IPS-15b (cell line): ENCODE data around the gene TUBG2.

Source experiments
- H3K27me3 ChIP-seq: one replicate; pipeline ENCODE4 v1.6.1; 2013; ENCODE audit warnings: low read length; ENCODE audit not compliant: control insufficient read depth, insufficient read depth
- H3K36me3 ChIP-seq: one replicate; pipeline ENCODE4 v1.6.1; 2013; ENCODE audit warnings: low read length; ENCODE audit not compliant: control insufficient read depth, insufficient read depth
- H3K4me1 ChIP-seq: one replicate; pipeline ENCODE4 v1.6.1; 2013; ENCODE audit warnings: mild to moderate bottlenecking, low read length; ENCODE audit not compliant: control insufficient read depth, insufficient read depth
- H3K4me3 ChIP-seq: one replicate; pipeline ENCODE4 v1.5.1; 2013; ENCODE audit warnings: low read depth, low read length
- H3K9ac ChIP-seq: one replicate; pipeline ENCODE4 v1.6.1; 2013; ENCODE audit warnings: low read depth, mild to moderate bottlenecking, low read length
- H3K9me3 ChIP-seq: one replicate; pipeline ENCODE4 v1.6.1; 2013; ENCODE audit warnings: mild to moderate bottlenecking, low read length; ENCODE audit not compliant: control insufficient read depth, insufficient read depth

Gene TUBG2

DNA sequence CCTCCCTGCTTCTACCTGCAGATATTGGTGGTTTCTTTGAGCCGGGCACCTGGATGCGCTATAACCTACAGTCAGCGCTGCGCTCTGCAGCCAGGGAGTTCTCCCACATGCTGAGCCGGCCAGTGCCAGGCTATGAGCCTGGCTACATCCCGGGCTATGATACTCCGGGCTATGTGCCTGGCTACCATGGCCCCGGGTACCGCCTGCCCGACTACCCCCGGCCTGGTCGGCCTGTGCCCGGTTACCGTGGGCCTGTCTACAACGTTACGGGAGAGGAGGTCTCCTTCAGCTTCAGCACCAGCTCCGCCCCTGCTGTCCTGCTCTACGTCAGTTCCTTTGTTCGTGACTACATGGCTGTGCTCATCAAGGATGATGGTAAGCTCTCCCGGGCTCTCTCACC lies 36.4 kb downstream of the TUBG2 start:
- H3K9ac ChIP-seq = no peak overlapping the region
- H3K9me3 ChIP-seq = no peaks in the 10 kb centered on the region
- H3K4me3 ChIP-seq = no peak overlapping the region
- peaks cover 5% of the 10 kb centered on the region for H3K4me1 ChIP-seq
- H3K27me3 ChIP-seq = no peaks in the 10 kb centered on the region
- peaks cover 3% of the 10 kb centered on the region for H3K36me3 ChIP-seq

DNA sequence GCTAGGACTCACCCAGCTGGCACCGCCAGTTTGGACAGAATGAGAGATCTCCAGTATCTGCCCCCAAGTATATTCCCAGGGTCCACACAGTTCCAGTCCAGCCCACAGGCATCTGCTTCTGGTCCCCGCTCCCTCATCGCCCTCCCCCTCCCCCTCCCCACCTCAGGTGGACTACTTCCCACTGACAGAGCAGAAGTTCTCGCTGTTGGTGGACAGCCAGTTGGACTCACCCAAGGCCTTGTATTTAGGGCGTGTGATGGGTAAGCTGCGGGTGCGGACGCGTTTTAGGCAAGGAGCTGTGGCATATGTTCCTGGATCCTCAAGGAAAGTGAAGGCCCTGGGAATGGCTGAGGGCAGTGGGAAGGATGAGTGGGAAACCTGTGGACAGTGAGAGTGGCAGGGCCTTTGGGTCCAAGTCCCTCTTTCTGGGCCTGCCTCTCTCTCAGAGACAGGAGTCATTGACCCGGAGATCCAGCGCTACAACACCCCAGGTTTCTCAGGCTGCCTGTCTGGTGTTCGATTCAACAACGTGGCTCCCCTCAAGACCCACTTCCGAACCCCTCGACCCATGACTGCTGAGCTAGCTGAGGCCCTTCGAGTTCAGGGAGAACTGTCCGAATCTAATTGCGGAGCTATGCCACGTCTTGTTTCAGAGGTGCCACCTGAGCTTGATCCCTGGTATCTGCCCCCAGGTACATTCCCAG lies 38.2 kb downstream of the TUBG2 start:
- H3K4me1 ChIP-seq = peaks cover 5% of the 10 kb centered on the region
- no peak overlapping the region for H3K9ac ChIP-seq
- peaks cover 7% of the 10 kb centered on the region for H3K36me3 ChIP-seq
- H3K27me3 ChIP-seq = no peaks in the 10 kb centered on the region
- no peak overlapping the region for H3K4me3 ChIP-seq
- no peaks in the 10 kb centered on the region for H3K9me3 ChIP-seq

DNA sequence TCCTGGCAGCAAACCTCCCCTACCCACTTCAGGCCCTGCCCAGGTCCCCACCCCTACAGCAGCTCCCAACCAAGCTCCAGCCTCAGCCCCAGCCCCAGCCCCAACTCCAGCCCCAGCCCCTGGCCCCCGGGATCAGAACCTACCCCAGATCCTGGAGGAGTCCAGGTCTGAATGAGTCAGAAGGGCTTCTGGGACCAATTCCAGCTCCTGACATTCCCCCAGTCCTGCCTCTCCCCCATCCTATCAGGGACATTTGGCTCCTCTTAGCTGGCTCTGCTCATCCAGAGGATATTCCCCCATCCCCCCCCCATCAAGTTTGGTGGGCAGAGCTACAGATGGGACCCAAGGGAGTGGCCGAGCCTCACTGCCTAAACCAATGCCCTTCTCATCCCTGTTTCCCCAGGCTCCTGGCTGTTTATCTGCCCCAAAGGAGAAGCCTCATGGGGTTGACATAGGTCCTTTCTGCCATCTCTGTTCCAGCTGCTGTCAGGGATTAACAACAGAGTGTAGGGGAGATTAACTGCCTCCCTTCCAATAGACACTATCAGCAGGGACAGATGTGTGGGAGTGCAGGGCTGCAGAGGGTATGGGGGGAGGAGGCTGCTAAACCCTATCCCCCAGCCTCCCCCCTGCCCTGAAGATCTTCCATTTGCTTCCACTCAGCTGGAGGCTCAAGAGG lies 39.8 kb downstream of the TUBG2 start:
- H3K4me3 ChIP-seq = no peak overlapping the region
- peaks cover 7% of the 10 kb centered on the region for H3K36me3 ChIP-seq
- H3K4me1 ChIP-seq = peaks cover 5% of the 10 kb centered on the region
- no peak overlapping the region for H3K9ac ChIP-seq
- H3K9me3 ChIP-seq = no peaks in the 10 kb centered on the region
- no peaks in the 10 kb centered on the region for H3K27me3 ChIP-seq

DNA sequence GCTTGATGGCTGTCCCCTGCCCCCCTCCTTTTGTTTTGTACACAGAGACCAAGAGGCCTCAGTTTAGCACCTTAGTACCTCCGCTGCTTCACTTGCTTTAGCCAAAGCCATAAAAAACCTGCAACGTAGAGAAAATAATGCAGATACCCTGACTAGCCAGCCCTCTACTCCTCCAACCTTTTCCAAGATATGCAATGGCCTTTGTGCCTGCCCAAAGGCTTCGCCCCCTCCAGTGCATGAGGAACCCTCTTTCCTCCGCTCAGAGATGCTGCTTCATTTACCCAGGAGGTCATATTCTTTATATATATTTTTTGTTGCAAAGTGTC lies 40.3 kb downstream of the TUBG2 start:
- peaks cover 10% of the 10 kb centered on the region for H3K36me3 ChIP-seq

DNA sequence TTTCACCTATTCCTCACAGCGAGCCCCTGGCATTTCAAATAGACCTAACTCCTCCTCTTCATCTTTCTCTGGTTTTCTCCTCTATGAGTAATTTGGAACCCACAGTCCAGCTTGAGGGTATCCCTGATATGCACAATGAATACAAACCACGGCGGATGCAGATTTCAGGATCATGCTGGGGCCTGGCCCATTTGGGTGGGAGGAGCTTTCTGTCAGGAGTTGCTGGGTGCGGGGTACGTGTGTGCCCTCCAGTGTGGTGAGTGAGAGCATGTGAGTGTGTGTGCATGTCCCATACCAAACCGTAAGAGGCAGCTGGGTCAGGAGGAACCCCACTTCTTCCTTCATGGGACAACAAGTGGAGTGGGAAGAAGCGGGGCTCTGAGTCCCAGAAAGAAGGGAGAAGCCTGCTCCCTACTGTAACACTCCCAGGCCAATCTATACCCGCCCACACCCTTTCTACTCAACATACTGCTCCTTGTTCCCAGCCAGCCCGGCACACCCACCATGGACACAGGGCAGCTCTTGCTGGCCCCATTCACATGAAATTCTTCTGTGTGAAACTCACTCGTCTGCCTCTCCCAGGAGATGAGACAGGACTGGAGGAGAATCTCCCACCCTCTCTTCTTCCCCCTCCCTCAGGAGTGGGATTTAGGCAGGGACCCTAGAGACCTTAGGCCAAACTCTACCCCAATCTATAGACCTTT lies 41.7 kb downstream of the TUBG2 start:
- Histone ChIP-seq H3K36me3 (peaks cover 14% of the 10 kb centered on the region), H3K4me3 (no peak overlapping the region), H3K9me3 (no peaks in the 10 kb centered on the region), H3K27me3 (no peaks in the 10 kb centered on the region), H3K9ac (no peak overlapping the region), H3K4me1 (peaks cover 5% of the 10 kb centered on the region)

More for the DNA sequence above, 40.3 kb downstream of the TUBG2 start:
- no peaks in the 10 kb centered on the region for H3K9me3 ChIP-seq
- no peak overlapping the region for H3K4me3 ChIP-seq
- no peak overlapping the region for H3K9ac ChIP-seq
- H3K4me1 ChIP-seq = peaks cover 5% of the 10 kb centered on the region
- H3K27me3 ChIP-seq = no peaks in the 10 kb centered on the region

DNA sequence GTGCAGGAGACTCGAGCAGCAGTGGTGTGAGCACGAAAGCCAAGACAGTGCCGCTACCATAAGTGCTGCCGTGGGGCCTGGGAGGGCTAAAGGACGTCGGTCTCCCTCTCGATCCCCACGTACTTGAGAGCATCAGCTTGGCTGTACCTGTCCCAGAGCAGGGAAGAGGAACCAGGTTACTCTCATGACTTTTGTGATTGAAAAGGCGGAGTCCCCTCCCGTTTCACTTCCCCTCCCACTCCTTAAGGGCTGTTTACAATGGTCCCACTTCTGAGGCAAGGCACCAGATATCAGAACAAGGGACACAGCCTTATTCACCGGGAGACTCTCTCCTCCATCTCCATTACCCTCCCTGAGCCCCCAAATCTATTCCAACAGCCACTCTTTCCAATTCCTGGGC lies 43.4 kb downstream of the TUBG2 start:
- Histone ChIP-seq H3K4me1 (peaks cover 5% of the 10 kb centered on the region), H3K27me3 (no peaks in the 10 kb centered on the region), H3K9ac (no peak overlapping the region), H3K9me3 (no peaks in the 10 kb centered on the region), H3K4me3 (no peak overlapping the region), H3K36me3 (peaks cover 15% of the 10 kb centered on the region)

DNA sequence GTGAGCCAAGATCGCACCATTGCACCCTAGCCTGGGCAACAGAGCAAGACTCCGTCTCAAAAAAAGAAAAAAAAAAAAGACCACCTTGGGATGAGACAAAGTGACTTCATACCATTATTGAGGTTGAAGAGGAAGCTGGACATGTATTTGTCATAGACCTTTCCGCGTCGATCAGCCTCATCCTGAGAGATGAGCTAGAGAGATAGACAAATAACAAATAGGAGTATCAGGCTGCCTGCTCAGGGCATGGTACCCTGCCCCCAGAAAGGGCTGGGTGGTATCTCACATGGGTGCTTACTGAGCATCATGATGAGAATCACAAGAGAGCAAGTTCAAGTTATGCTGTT lies 45.4 kb downstream of the TUBG2 start:
- Histone ChIP-seq H3K36me3 (peaks cover 18% of the 10 kb centered on the region), H3K4me3 (no peak overlapping the region), H3K4me1 (peaks cover under 1% of the 10 kb centered on the region), H3K9ac (no peak overlapping the region), H3K27me3 (no peaks in the 10 kb centered on the region), H3K9me3 (no peaks in the 10 kb centered on the region)

DNA sequence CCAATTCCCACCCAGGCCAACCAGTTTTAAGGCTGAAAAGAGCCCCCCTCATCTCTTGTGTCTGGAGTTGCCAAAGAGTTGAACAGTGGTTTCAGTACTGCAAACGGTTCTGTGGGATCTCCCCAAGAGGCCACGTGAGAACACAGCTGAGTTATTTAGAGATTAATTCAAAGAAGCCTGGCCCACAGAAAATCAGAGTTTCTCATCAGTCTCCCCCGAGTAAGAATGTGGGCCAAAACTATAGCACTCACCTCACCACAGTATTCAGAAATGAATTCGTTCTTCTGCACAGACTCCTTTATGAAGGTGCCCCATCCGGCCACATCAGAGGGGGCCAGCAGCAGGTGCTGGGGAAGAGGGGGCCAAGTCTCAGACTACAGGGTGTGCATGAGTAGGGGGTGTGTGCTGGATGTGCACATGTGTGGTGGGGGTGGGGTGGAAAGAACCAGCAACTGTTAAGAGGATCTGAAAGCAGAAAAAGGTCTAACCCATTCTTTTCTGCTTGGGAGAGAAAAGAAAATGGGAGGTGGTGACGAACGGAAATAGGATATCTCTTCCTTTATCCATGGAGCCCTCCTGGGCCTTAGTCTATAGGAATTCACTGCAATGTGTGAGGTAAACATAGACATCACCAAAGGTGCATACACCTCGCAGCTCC lies 45.9 kb downstream of the TUBG2 start:
- Histone ChIP-seq H3K27me3 (no peaks in the 10 kb centered on the region), H3K36me3 (peaks cover 18% of the 10 kb centered on the region), H3K9ac (no peak overlapping the region), H3K9me3 (no peaks in the 10 kb centered on the region), H3K4me1 (no peaks in the 10 kb centered on the region), H3K4me3 (no peak overlapping the region)

DNA sequence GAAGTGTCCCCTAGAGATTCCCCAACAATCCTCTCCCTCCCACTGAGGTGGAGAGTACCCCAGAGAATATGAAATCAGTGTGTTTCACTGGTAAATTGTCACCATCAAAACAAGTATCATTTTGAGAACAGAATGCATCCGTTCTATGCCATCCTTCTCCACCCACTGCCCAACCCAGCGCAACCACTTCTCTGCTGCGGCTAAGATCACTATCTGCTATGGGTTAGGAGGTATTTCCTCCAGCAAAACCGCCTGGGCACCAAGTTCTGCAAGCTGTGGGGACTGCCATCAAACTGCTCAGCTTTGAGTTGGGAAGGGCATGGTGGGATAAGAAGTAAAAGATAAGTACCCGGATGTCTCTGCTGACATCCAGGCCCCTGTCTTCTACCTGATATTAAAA lies 47.6 kb downstream of the TUBG2 start:
- no peaks in the 10 kb centered on the region for H3K9me3 ChIP-seq
- H3K4me3 ChIP-seq = no peak overlapping the region
- H3K4me1 ChIP-seq = no peaks in the 10 kb centered on the region
- peaks cover 17% of the 10 kb centered on the region for H3K36me3 ChIP-seq
- no peak overlapping the region for H3K9ac ChIP-seq
- H3K27me3 ChIP-seq = no peaks in the 10 kb centered on the region

DNA sequence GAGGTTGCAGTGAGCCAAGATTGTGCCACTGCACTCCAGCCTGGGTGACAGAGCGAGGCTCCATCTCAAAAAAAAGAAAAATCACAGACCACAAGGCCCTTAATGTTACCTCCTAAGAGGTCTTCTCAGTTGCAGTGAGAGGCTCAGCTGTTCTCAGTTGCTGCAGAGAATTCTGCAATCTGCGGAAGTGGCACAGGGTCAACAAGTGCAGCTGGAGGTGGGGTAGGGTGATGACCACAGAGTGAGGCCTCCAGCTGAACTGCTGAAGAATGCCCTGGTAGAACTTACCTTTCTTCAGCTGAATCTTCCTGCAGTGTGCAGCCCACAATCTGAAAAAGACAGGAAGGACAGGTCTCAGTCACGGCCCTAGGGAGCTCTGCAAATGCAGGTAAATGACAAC lies 49.5 kb downstream of the TUBG2 start:
- H3K36me3 ChIP-seq = peaks cover 24% of the 10 kb centered on the region
- no peak overlapping the region for H3K9ac ChIP-seq
- H3K27me3 ChIP-seq = no peaks in the 10 kb centered on the region
- H3K4me1 ChIP-seq = no peaks in the 10 kb centered on the region
- no peaks in the 10 kb centered on the region for H3K9me3 ChIP-seq
- no peak overlapping the region for H3K4me3 ChIP-seq

DNA sequence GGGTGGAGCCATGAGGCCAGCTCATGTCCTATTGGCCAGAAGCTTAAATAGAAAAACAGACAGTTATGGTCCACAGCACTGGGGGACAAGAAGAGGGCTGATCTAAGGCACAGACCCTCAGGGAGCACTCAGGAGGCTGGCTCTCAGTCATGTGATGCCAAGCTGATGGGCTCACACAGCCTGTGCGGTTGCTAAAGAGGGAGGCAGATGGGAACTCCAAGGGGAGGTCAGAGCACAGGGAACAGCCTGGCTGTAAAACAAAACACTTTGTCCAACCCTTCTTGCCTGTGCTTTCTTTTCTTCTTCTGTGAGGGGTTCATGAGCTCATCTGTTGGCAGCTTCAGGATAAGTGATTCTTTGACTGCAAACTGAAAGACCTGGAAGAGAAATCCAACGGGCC lies 50.5 kb downstream of the TUBG2 start:
- Histone ChIP-seq H3K27me3 (no peaks in the 10 kb centered on the region), H3K9me3 (no peaks in the 10 kb centered on the region), H3K4me3 (no peak overlapping the region), H3K4me1 (no peaks in the 10 kb centered on the region), H3K36me3 (peaks cover 19% of the 10 kb centered on the region), H3K9ac (no peak overlapping the region)
